Measurements from ENCODE around the gene SRA1.

- TF ChIP-seq CTCF (IDR thresholded peaks at IDR 0.05) (no peak), POLR2A (IDR thresholded peaks at IDR 0.05) (no peak)
These were observed 54.4 kb downstream of the SRA1 start for GRCh38 chr5:140502834-140503233.

Measured in testis (tissue), 2 donors.